Neural cell (in vitro differentiated cells): ENCODE measurements around the gene PDE3A. TPM values are rescaled to one million over a fixed set of nuclear protein-coding genes. Genes with fewer than 3 reads are reported as not detected.

Experiments used
- H2AFZ ChIP-seq: fragments of 200-600, 300-800 bp; sonication (generic), shearing (Covaris generic); 2 replicates; pipeline ENCODE4 v1.6.0; 2014; ENCODE audit warnings: low read depth, mild to moderate bottlenecking, antibody characterized with exemption, low read length, moderate library complexity
- H3F3A ChIP-seq: fragments of 200-600 bp; shearing (Covaris generic); 2 replicates; pipeline ENCODE4 v1.6.1; 2016; ENCODE audit warnings: mild to moderate bottlenecking, moderate library complexity, mixed read lengths, antibody characterized with exemption, low read length; ENCODE audit not compliant: insufficient read depth, poor library complexity, severe bottlenecking
- H3K27ac ChIP-seq: fragments of 200-600, 300-800 bp; sonication (generic), shearing (Covaris generic); 2 replicates; pipeline ENCODE4 v1.5.1; 2014; ENCODE audit warnings: mild to moderate bottlenecking, low read length, moderate library complexity
- H3K27me3 ChIP-seq: fragments of 300-800, 200-600 bp; sonication (generic), shearing (Covaris generic); 2 replicates; pipeline ENCODE4 v1.6.0; 2014; ENCODE audit warnings: mild to moderate bottlenecking, low read depth, low read length, moderate library complexity; ENCODE audit not compliant: insufficient read depth
- H3K36me3 ChIP-seq: fragments of 300-800, 200-600 bp; sonication (generic), shearing (Covaris generic); 2 replicates; pipeline ENCODE4 v1.5.1; 2014; ENCODE audit warnings: mild to moderate bottlenecking, antibody characterized with exemption, low read length, moderate library complexity; ENCODE audit not compliant: insufficient read depth
- H3K4me2 ChIP-seq: fragments of 300-800, 200-600 bp; sonication (generic), shearing (Covaris generic); 2 replicates; pipeline ENCODE4 v1.6.0; 2014; ENCODE audit warnings: mild to moderate bottlenecking, low read length
- H3K4me3 ChIP-seq: fragments of 300-800, 200-600 bp; sonication (generic), shearing (Covaris generic); 2 replicates; pipeline ENCODE4 v1.5.1; 2014; ENCODE audit warnings: mild to moderate bottlenecking, low read length, moderate library complexity
- H3K79me2 ChIP-seq: fragments of 200-600 bp; shearing (Covaris generic); replicated peaks from 2 replicates; pipeline ENCODE4 v1.6.0; 2014; ENCODE audit warnings: mild to moderate bottlenecking, low read length, moderate library complexity; ENCODE audit not compliant: insufficient read depth
- H3K9ac ChIP-seq: fragments of 300-800, 200-600 bp; sonication (generic), shearing (Covaris generic); 2 replicates; pipeline ENCODE4 v1.6.1; 2016; ENCODE audit warnings: mild to moderate bottlenecking, low read length, mixed read lengths
- H3K9me2 ChIP-seq: fragments of 200-600 bp; shearing (Covaris generic); 2 replicates; pipeline ENCODE4 v1.6.1; 2016; ENCODE audit warnings: mild to moderate bottlenecking, low read length, mixed read lengths; ENCODE audit not compliant: insufficient read depth
- H3K9me3 ChIP-seq: fragments of 200-600, 300-800 bp; sonication (generic), shearing (Covaris generic); 2 replicates; pipeline ENCODE4 v1.6.1; 2016; ENCODE audit warnings: mild to moderate bottlenecking, mixed run types, low read length, moderate library complexity, mixed read lengths
- H4K20me1 ChIP-seq: fragments of 200-600 bp; shearing (Covaris generic); 2 replicates; pipeline ENCODE4 v1.6.1; 2016; ENCODE audit warnings: mild to moderate bottlenecking, mixed run types; ENCODE audit not compliant: insufficient read depth
- EP300 ChIP-seq: fragments of 450-650 bp; conservative IDR thresholded peaks from 2 replicates; pipeline ENCODE4 v1.6.1; 2014; ENCODE audit warnings: antibody characterized with exemption, mild to moderate bottlenecking, moderate library complexity; ENCODE audit not compliant: poor library complexity, severe bottlenecking
- EZH2 ChIP-seq: fragments of 200-600, 300-800 bp; shearing (Covaris generic), sonication (generic); IDR thresholded peaks from 2 replicates; pipeline ENCODE4 v1.6.1; 2014; ENCODE audit warnings: antibody characterized with exemption, low read length, borderline replicate concordance, mild to moderate bottlenecking; ENCODE audit not compliant: insufficient read depth, poor library complexity, severe bottlenecking
- MXI1 ChIP-seq: fragments of 450-650 bp; conservative IDR thresholded peaks from 2 replicates; pipeline ENCODE4 v1.6.1; 2014; ENCODE audit warnings: antibody characterized with exemption, mild to moderate bottlenecking; ENCODE audit not compliant: poor library complexity, severe bottlenecking
- POLR2AphosphoS5 ChIP-seq: IDR thresholded peaks from 2 replicates; pipeline ENCODE4 v1.6.1; 2012
- RAD21 ChIP-seq: fragments of 450-650 bp; conservative IDR thresholded peaks from 2 replicates; pipeline ENCODE4 v1.6.1; 2014; ENCODE audit warnings: antibody characterized with exemption, mild to moderate bottlenecking, moderate library complexity
- REST ChIP-seq: IDR thresholded peaks from 2 replicates; pipeline ENCODE4 v1.6.1; 2012; ENCODE audit warnings: borderline replicate concordance
- SMC3 ChIP-seq: fragments of 450-650 bp; conservative IDR thresholded peaks from 2 replicates; pipeline ENCODE4 v1.6.1; 2014; ENCODE audit warnings: antibody characterized with exemption, mild to moderate bottlenecking, moderate library complexity; ENCODE audit not compliant: poor library complexity
- TAF1 ChIP-seq: IDR thresholded peaks from 2 replicates; pipeline ENCODE4 v1.6.1; 2012; ENCODE audit warnings: low read depth
- polyA plus RNA-seq: library from polyadenylated mRNA; depleted of rRNA; stranded (reverse); fragments of >200 nt; gene quantifications from 2 replicates; pipeline ENCODE4 v1.2.3, GENCODE V29; 2014
- TF ChIP-seq, protein P1 (sequence below): fragments of 450-650 bp; IDR thresholded peaks from 2 replicates; pipeline ENCODE4 v1.5.1; 2014; ENCODE audit warnings: antibody characterized with exemption, mild to moderate bottlenecking, moderate library complexity; ENCODE audit not compliant: poor library complexity, severe bottlenecking

PDE3A gene
- polyA plus RNA-seq, 1 donor from 2014 or later: 0.94 TPM

DNA sequence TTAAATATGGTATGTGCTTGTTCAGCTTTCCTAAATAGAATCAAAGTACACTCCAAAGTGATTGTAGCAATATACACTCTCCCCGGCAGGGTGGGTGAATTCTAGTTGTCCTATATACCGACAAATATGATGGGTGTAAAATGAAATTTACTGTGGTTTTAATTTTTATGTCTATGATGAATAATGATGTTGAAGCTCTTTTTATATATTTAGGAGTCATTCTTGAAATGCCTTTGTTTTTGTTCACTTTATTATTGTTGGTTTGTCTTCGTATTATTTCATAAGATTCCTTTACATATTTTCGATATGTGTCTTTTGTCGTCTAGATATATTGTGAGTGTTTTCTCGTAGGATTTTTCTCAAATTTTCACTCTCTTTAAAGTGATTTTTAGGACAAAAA, 105.7 kb downstream of the PDE3A start:
- H3K27ac ChIP-seq: no peak overlapping the region

GRCh38 chr12:20474443-20474842, 106.1 kb downstream of the PDE3A start:
- Histone ChIP-seq H2AFZ (no peak overlapping the region), H3K4me3 (no peak overlapping the region), H4K20me1 (no peaks in the 10 kb centered on the region), H3F3A (no peaks in the 10 kb centered on the region), H3K9me2 (no peaks in the 10 kb centered on the region), H3K4me2 (no peak overlapping the region), H3K36me3 (no peaks in the 10 kb centered on the region), H3K79me2 (no peaks in the 10 kb centered on the region), H3K27me3 (no peaks in the 10 kb centered on the region), H3K9me3 (no peaks in the 10 kb centered on the region), H3K9ac (no peak overlapping the region), H3K27ac (no peak overlapping the region)
- no peak for TF ChIP-seq POLR2AphosphoS5
- TF ChIP-seq, protein P1, sequence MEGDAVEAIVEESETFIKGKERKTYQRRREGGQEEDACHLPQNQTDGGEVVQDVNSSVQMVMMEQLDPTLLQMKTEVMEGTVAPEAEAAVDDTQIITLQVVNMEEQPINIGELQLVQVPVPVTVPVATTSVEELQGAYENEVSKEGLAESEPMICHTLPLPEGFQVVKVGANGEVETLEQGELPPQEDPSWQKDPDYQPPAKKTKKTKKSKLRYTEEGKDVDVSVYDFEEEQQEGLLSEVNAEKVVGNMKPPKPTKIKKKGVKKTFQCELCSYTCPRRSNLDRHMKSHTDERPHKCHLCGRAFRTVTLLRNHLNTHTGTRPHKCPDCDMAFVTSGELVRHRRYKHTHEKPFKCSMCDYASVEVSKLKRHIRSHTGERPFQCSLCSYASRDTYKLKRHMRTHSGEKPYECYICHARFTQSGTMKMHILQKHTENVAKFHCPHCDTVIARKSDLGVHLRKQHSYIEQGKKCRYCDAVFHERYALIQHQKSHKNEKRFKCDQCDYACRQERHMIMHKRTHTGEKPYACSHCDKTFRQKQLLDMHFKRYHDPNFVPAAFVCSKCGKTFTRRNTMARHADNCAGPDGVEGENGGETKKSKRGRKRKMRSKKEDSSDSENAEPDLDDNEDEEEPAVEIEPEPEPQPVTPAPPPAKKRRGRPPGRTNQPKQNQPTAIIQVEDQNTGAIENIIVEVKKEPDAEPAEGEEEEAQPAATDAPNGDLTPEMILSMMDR: no peak
- TF ChIP-seq TAF1: no peak
- TF ChIP-seq REST: no peak
- TF ChIP-seq EZH2: no peak
- TF ChIP-seq SMC3: no peak
- no peak for TF ChIP-seq RAD21
- no peak for TF ChIP-seq MXI1

More for the DNA sequence above, 105.7 kb downstream of the PDE3A start:
- H3K4me3 ChIP-seq: no peak overlapping the region
- H3K27me3 ChIP-seq: no peaks in the 10 kb centered on the region
- no peak overlapping the region for H3K4me2 ChIP-seq
- H3K9me2 ChIP-seq: no peaks in the 10 kb centered on the region
- TF ChIP-seq POLR2AphosphoS5: no peak
- TF ChIP-seq TAF1: no peak
- TF ChIP-seq EZH2: no peak
- no peak for TF ChIP-seq EP300
- no peak for TF ChIP-seq MXI1
- no peak for TF ChIP-seq REST
- TF ChIP-seq, protein P1: no peak
- no peak for TF ChIP-seq SMC3
- TF ChIP-seq RAD21: no peak
- no peaks in the 10 kb centered on the region for H3F3A ChIP-seq
- H3K36me3 ChIP-seq: no peaks in the 10 kb centered on the region
- no peaks in the 10 kb centered on the region for H3K79me2 ChIP-seq
- no peaks in the 10 kb centered on the region for H4K20me1 ChIP-seq
- H2AFZ ChIP-seq: no peak overlapping the region
- no peak overlapping the region for H3K9ac ChIP-seq
- no peaks in the 10 kb centered on the region for H3K9me3 ChIP-seq
